Parathyroid adenoma (tissue), 2 donors: ENCODE data around the gene EID1.
A peak's percentile ranks its signal among the peaks of the same experiment; 100 is the strongest.

Source experiments
- H2AFZ ChIP-seq: fragments of 300-600 bp; sonication (generic); one replicate; pipeline ENCODE4 v1.7.0; 2017; ENCODE audit warnings: antibody characterized with exemption, mild to moderate bottlenecking
- H3K27ac ChIP-seq: fragments of 300-600 bp; sonication (generic); one replicate; pipeline ENCODE4 v1.7.0; 2017
- H3K27me3 ChIP-seq: fragments of 300-600 bp; sonication (generic); one replicate; pipeline ENCODE4 v1.7.0; 2017; ENCODE audit warnings: low read length; ENCODE audit not compliant: control insufficient read depth, insufficient read depth
- H3K36me3 ChIP-seq: fragments of 300-600 bp; sonication (generic); one replicate; pipeline ENCODE4 v1.7.0; 2017; ENCODE audit warnings: low read length; ENCODE audit not compliant: control insufficient read depth, insufficient read depth
- H3K4me1 ChIP-seq: fragments of 300-600 bp; sonication (generic); one replicate; pipeline ENCODE4 v1.7.0; 2017; ENCODE audit warnings: control low read depth
- H3K4me2 ChIP-seq: fragments of 300-600 bp; sonication (generic); one replicate; pipeline ENCODE4 v1.7.0; 2017; ENCODE audit warnings: low read length
- H3K4me3 ChIP-seq: fragments of 300-600 bp; sonication (generic); one replicate; pipeline ENCODE4 v1.7.0; 2017; ENCODE audit warnings: low read depth, low read length
- H3K79me2 ChIP-seq: fragments of 300-600 bp; sonication (generic); one replicate; pipeline ENCODE4 v1.7.0; 2017; ENCODE audit warnings: control low read depth
- H3K9ac ChIP-seq: fragments of 300-600 bp; sonication (generic); one replicate; pipeline ENCODE4 v1.7.0; 2017; ENCODE audit warnings: mild to moderate bottlenecking
- H3K9me3 ChIP-seq: fragments of 300-600 bp; sonication (generic); one replicate; pipeline ENCODE4 v1.7.0; 2017; ENCODE audit warnings: low read length; ENCODE audit not compliant: control insufficient read depth
- TF ChIP-seq, protein P1 (sequence below): fragments of 300-600 bp; sonication (generic); IDR thresholded peaks from one replicate; pipeline ENCODE4 v1.7.0; 2017; ENCODE audit warnings: antibody characterized with exemption, mild to moderate bottlenecking
- donor health status: primary hyperparathyroidism.

EID1 gene

DNA sequence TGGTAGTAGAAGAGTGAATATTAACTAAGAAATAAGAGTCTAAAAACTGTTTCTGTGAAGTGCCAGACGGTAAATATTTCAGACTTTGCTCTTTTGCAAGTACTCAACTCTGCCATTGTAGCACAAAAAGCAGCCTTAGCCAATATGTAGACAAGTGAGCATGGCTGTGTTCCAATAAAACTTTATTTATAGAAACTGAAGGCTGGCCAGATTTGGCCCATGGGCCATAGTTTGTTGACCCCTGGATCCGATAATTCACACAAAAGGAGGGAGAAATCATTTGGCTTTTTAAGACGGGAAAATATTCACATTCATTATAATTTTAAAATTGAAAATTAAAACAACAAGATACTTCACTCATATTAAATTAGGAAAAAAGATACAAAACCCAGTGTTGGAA is 15.4 kb downstream of the EID1 start:
- Histone ChIP-seq H3K27me3 (no peaks in the 10 kb centered on the region), H3K9ac (no peak overlapping the region), H3K4me3 (no peak overlapping the region), H3K4me1 (no peaks in the 10 kb centered on the region), H3K79me2 (no peaks in the 10 kb centered on the region), H3K36me3 (no peaks in the 10 kb centered on the region), H3K27ac (no peak overlapping the region), H3K4me2 (no peak overlapping the region), H3K9me3 (no peaks in the 10 kb centered on the region), H2AFZ (no peak overlapping the region)
- TF ChIP-seq, protein P1, sequence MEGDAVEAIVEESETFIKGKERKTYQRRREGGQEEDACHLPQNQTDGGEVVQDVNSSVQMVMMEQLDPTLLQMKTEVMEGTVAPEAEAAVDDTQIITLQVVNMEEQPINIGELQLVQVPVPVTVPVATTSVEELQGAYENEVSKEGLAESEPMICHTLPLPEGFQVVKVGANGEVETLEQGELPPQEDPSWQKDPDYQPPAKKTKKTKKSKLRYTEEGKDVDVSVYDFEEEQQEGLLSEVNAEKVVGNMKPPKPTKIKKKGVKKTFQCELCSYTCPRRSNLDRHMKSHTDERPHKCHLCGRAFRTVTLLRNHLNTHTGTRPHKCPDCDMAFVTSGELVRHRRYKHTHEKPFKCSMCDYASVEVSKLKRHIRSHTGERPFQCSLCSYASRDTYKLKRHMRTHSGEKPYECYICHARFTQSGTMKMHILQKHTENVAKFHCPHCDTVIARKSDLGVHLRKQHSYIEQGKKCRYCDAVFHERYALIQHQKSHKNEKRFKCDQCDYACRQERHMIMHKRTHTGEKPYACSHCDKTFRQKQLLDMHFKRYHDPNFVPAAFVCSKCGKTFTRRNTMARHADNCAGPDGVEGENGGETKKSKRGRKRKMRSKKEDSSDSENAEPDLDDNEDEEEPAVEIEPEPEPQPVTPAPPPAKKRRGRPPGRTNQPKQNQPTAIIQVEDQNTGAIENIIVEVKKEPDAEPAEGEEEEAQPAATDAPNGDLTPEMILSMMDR, result no peak

DNA sequence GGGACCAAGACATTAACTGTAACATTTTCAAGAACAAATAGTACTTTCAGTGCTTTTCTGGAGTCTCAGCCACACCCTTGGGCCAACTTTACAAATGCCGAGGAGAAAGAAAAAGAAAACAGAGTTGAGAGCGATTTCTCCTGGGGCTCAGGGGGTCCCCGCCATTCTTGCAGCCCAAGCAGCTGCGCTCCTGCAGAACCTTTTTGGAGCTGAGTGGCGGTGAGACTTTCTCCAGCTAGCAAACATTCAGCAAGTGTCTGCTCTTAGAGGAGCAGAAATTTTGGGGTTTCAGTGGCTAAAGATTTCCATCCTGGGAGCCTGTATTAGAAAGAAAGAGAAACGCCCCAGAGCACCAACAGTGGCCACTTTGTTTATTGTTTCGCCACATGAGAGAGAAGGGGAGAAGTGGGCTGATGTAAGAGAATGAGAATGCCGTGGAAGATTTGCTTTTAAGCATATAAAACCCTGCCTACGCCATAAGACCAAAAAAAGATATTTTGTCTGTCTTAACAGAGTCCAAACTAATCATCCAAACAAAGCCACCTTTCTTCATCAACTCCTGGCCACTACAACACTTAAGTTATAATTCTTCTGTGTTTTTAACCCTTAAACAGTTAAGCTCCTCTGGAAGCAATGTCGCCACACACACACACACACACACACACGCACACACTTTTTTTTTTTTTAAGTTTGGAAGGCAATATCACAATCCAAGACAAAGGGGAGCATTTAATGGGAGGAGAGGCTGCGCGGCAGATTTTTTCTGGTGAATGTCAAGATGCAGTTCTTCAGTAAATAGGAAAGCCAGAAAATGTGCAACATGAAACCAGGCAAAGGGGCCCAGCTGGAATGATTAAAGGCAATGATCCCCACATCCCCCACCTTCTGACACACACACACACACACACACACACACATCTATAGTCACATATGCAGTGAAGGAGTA is 19.2 kb downstream of the EID1 start:
- no peak overlapping the region for H3K27ac ChIP-seq
- no peaks in the 10 kb centered on the region for H3K4me1 ChIP-seq
- H3K79me2 ChIP-seq, result no peaks in the 10 kb centered on the region
- H3K4me3 ChIP-seq, result no peak overlapping the region
- no peaks in the 10 kb centered on the region for H3K36me3 ChIP-seq
- TF ChIP-seq, protein P1, result no peak
- H3K27me3 ChIP-seq, result no peaks in the 10 kb centered on the region
- no peaks in the 10 kb centered on the region for H3K9me3 ChIP-seq
- H3K9ac ChIP-seq, result no peak overlapping the region
- H3K4me2 ChIP-seq, result peak overlapping the region; percentile 31
- H2AFZ ChIP-seq, result peak overlapping the region; percentile 2

DNA sequence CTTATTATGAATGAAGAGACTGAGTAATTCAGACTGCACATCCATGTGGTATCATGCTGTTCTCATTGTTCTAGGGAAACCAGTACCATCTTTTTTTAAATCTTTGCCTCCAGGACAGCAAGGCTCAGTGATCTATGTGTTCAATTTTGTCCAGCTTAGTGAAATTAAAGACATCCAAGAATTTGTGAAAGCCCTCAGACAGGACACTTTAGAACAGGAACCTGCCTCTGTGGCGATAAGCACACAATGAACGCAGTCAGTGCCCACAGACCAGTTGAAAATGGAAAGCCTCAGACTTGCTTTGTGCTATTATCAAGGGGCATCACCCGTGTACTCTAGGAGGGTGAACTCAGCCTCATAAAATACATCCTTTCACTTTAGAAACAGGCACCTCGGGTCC is 20.1 kb downstream of the EID1 start:
- Histone ChIP-seq H3K27ac (no peak overlapping the region), H3K4me1 (no peaks in the 10 kb centered on the region), H3K27me3 (no peaks in the 10 kb centered on the region), H3K36me3 (no peaks in the 10 kb centered on the region), H3K79me2 (no peaks in the 10 kb centered on the region), H3K9ac (no peak overlapping the region), H3K4me2 (no peak overlapping the region), H3K4me3 (no peak overlapping the region), H3K9me3 (no peaks in the 10 kb centered on the region), H2AFZ (no peak overlapping the region)
- TF ChIP-seq, protein P1, result no peak

DNA sequence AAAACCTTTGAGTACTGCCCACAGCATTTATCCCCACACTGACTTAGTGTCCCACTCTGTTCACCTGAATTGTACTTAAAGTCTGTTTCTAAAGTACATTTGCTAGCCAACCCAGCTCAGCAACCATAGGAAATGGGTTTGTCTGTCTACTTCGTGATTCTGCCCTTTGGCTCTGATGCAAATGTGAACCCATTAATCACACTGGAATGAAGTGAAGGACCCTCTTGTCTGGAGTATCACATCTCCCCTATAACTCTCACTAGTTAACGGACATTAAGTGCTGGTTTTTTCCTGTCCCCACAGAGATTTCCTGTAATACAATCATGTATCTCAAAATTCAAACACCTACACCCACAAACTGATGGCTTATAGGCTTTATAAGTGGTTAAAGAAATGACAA is 20.5 kb downstream of the EID1 start:
- TF ChIP-seq, protein P1, result no peak
- no peak overlapping the region for H3K4me3 ChIP-seq
- H3K4me2 ChIP-seq, result no peak overlapping the region
- H3K4me1 ChIP-seq, result no peaks in the 10 kb centered on the region
- no peaks in the 10 kb centered on the region for H3K9me3 ChIP-seq
- no peaks in the 10 kb centered on the region for H3K27me3 ChIP-seq
- H3K79me2 ChIP-seq, result no peaks in the 10 kb centered on the region
- no peak overlapping the region for H3K9ac ChIP-seq
- H2AFZ ChIP-seq, result no peak overlapping the region
- H3K27ac ChIP-seq, result no peak overlapping the region
- no peaks in the 10 kb centered on the region for H3K36me3 ChIP-seq

DNA sequence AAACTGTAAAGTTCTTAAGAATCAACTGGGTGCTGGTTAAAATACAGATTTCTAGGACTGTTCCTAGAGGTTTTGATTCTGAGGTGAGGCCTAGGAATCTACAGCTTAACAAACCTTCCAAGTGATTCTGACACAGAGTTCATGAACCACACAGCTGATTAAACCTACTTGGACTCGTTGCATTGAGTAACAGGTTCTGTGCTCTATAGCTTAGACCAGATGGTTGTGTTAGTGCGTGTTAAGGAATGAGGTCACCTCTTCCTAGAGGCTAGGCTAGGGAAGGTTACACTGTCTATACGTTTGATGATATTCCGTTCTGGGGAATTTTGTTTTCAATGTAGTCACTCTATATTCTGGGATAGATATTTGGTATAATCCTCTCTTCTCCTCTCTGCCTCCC is 21.9 kb downstream of the EID1 start:
- H3K4me3 ChIP-seq, result no peak overlapping the region
- TF ChIP-seq, protein P1, result no peak
- H2AFZ ChIP-seq, result no peak overlapping the region
- H3K27ac ChIP-seq, result no peak overlapping the region
- no peaks in the 10 kb centered on the region for H3K9me3 ChIP-seq
- H3K36me3 ChIP-seq, result no peaks in the 10 kb centered on the region
- H3K27me3 ChIP-seq, result no peaks in the 10 kb centered on the region
- H3K79me2 ChIP-seq, result no peaks in the 10 kb centered on the region
- no peak overlapping the region for H3K9ac ChIP-seq
- H3K4me2 ChIP-seq, result no peak overlapping the region
- H3K4me1 ChIP-seq, result no peaks in the 10 kb centered on the region
